Measurements from ENCODE around the gene HBA1. TPM values are rescaled to one million over a fixed set of nuclear protein-coding genes. Genes with fewer than 3 reads are reported as not detected.

HBA1 gene
- total and polyA plus RNA-seq, 2 of the 4 experiments (the other 2 are of a cell fraction) = 0.21 TPM; not detected in 1

DNA sequence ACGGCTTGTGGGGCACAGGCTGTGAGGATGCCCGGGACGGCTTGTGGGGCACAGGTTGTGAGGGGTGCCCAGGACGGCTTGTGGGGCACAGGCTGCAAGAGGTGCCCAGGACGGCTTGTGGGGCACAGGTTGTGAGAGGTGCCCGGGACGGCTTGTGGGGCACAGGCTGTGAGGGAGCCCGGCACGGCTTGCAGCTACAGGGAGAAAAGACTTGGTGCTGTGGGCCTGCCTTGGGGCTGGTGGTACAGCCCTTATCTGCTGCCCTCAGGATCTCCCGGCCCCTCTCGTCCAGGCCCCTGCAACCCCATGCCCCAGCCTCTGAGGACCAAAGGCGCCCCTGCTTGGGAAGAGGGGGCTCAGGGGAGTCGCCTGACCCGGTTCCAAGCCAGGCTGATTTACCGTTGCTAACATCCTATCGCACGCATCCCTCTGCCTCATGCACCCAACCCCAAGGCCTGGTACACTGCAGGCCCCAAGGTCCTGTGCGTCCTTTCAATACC is 15.7 kb upstream of the HBA1 start:
- in situ Hi-C loops (cut with MboI; ENCODE audit: low sequenced_read_pairs) = no loop called here
- H4K91ac ChIP-seq (ENCODE audit: insufficient read depth, low read depth, low read length) = no peak overlapping the region
- no peaks in the 10 kb centered on the region for H3K9me1 ChIP-seq (ENCODE audit: insufficient read depth, low read length)
- H3K4ac ChIP-seq (ENCODE audit: low read depth, low read length) = no peak overlapping the region
- WGBS, 2 experiments (ENCODE audit: extremely low coverage in 2 of 2, insufficient read length in 1 of 2) = 78% methylated on average over 6 of the region's 18 CpGs; no CpG with 5 or more reads in 1 of the 2 experiments
- H3K9me3 ChIP-seq (ENCODE audit: control insufficient read depth, insufficient read depth, low read length) = no peaks in the 10 kb centered on the region
- H3K27me3 ChIP-seq (ENCODE audit: control insufficient read depth, insufficient read depth, low read length) = peaks cover 42% of the 10 kb centered on the region
- no peak overlapping the region for H2AK9ac ChIP-seq (replicated peaks; ENCODE audit: low read depth, low read length, poor library complexity)
- no peak overlapping the region for H3K23ac ChIP-seq (ENCODE audit: low read depth, low read length)
- no TSS peak for BruUV-seq (replicated peaks)
- no peak overlapping the region for H3K56ac ChIP-seq (ENCODE audit: extremely low read depth, insufficient read depth, low read length)
- ChIA-PET POLR2A (ENCODE audit: unreplicated experiment) (no interaction called here), CTCF (no interaction called here)
- H3K4me2 ChIP-seq (ENCODE audit: low read depth, low read length) = no peak overlapping the region
- H2BK20ac ChIP-seq (ENCODE audit: low read depth, low read length) = no peak overlapping the region
- H4K5ac ChIP-seq (ENCODE audit: low read depth, low read length) = no peak overlapping the region
- dilution Hi-C loops (cut with HindIII; ENCODE audit: low sequenced_read_pairs, unreplicated experiment) = no loop called here
- no peak overlapping the region for H2BK120ac ChIP-seq (ENCODE audit: low read depth, low read length)
- no peak overlapping the region for H3K4me3 ChIP-seq (ENCODE audit: insufficient read depth, low read depth, low read length)
- H4K8ac ChIP-seq (ENCODE audit: low read depth in 2 of 2, low read length in 2 of 2) = no peak overlapping the region
- no peaks in the 10 kb centered on the region for H3K36me3 ChIP-seq (ENCODE audit: control insufficient read depth, insufficient read depth, low read length)
- H3K9ac ChIP-seq (ENCODE audit: low read depth, low read length) = no peak overlapping the region
- H4K20me1 ChIP-seq (ENCODE audit: insufficient read depth, low read length) = peaks cover 5% of the 10 kb centered on the region; the same call in 1 of the 2 replicates
- H3K14ac ChIP-seq (replicated peaks; ENCODE audit: low read depth, low read length) = no peak overlapping the region
- H2AK5ac ChIP-seq (ENCODE audit: low read depth, low read length) = no peak overlapping the region
- H2AFZ ChIP-seq (replicated peaks; ENCODE audit: low read length, poor library complexity) = peak overlapping the region; percentile 33
- no peak for TF ChIP-seq POLR2A (IDR thresholded peaks at IDR 0.05; ENCODE audit: low read depth, low read length)
- no peak for TF ChIP-seq CEBPB (IDR thresholded peaks at IDR 0.05; ENCODE audit: low read depth, low read length)
- no peak for TF ChIP-seq MAFK (IDR thresholded peaks at IDR 0.05; ENCODE audit: low read depth, low read length)
- no peak for TF ChIP-seq RFX5 (IDR thresholded peaks at IDR 0.05; ENCODE audit: low read depth, low read length)
- TF ChIP-seq, protein P1, sequence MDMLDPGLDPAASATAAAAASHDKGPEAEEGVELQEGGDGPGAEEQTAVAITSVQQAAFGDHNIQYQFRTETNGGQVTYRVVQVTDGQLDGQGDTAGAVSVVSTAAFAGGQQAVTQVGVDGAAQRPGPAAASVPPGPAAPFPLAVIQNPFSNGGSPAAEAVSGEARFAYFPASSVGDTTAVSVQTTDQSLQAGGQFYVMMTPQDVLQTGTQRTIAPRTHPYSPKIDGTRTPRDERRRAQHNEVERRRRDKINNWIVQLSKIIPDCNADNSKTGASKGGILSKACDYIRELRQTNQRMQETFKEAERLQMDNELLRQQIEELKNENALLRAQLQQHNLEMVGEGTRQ (IDR thresholded peaks at IDR 0.05; ENCODE audit: low read depth, low read length) = no peak
- TF ChIP-seq RCOR1 (IDR thresholded peaks at IDR 0.05; ENCODE audit: insufficient replicate concordance, low read length) = no peak
- TF ChIP-seq, protein P2, sequence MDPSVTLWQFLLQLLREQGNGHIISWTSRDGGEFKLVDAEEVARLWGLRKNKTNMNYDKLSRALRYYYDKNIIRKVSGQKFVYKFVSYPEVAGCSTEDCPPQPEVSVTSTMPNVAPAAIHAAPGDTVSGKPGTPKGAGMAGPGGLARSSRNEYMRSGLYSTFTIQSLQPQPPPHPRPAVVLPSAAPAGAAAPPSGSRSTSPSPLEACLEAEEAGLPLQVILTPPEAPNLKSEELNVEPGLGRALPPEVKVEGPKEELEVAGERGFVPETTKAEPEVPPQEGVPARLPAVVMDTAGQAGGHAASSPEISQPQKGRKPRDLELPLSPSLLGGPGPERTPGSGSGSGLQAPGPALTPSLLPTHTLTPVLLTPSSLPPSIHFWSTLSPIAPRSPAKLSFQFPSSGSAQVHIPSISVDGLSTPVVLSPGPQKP (IDR thresholded peaks at IDR 0.05; ENCODE audit: borderline replicate concordance, low read depth, low read length) = no peak
- no peak overlapping the region for H2BK5ac ChIP-seq (ENCODE audit: low read depth, low read length, poor library complexity, severe bottlenecking)
- intact Hi-C loops (cut with micrococcal nuclease) = no loop called here
- H3K4me1 ChIP-seq (ENCODE audit: control insufficient read depth, insufficient read depth, low read length) = no peaks in the 10 kb centered on the region; the same call in 1 of the 2 replicates
- no peak overlapping the region for H3K18ac ChIP-seq (ENCODE audit: low read depth, low read length)
- ATAC-seq (ENCODE audit: low read depth) (no peak), DNase-seq (no peak)
- no peaks in the 10 kb centered on the region for H3K79me1 ChIP-seq (ENCODE audit: low read depth in 1 of 2, low read length in 2 of 2)
- H3K27ac ChIP-seq (ENCODE audit: insufficient read depth, low read length) = no peak overlapping the region
- no peak overlapping the region for H2BK15ac ChIP-seq (ENCODE audit: low read depth, low read length)
